Erythroblast (primary cell): ENCODE results near the gene FUT8.

Experiments used
- GATA1 ChIP-seq: IDR thresholded peaks from 2 replicates; pipeline ENCODE4 v1.6.1; 2011; ENCODE audit warnings: low read depth, mild to moderate bottlenecking, control low read depth, low read length, moderate library complexity
- POLR2A ChIP-seq: IDR thresholded peaks from 2 replicates; pipeline ENCODE4 v1.6.1; 2011; ENCODE audit warnings: mild to moderate bottlenecking, low read length

DNA sequence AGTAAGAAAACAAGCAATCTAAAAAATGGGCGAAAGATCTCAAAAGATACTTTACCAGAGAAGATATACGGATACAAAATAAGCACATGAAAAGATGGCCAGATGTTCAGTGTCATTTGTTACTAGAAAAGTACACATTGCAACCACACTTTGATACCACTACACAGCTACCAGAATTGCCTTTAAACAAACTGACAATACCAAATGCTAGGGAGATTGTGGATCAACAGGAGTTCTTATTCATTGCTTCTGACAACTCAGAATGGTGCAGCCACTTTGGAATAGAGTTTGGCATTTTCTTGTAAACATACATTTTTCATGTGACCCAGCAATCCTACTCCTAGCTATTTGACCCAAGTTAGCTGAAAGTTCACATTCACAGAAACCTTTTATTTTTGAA is 136.3 kb downstream of the FUT8 start:
- TF ChIP-seq POLR2A (no peak), GATA1 (no peak)
